ENCODE data around the gene PHACTR3. TPM values are rescaled to one million over a fixed set of nuclear protein-coding genes. Genes with fewer than 3 reads are reported as not detected.

PHACTR3 gene
- total and polyA plus RNA-seq, 2 donors (not counting 1 experiment from before 2014, with no cell fraction given) = not detected

DNA sequence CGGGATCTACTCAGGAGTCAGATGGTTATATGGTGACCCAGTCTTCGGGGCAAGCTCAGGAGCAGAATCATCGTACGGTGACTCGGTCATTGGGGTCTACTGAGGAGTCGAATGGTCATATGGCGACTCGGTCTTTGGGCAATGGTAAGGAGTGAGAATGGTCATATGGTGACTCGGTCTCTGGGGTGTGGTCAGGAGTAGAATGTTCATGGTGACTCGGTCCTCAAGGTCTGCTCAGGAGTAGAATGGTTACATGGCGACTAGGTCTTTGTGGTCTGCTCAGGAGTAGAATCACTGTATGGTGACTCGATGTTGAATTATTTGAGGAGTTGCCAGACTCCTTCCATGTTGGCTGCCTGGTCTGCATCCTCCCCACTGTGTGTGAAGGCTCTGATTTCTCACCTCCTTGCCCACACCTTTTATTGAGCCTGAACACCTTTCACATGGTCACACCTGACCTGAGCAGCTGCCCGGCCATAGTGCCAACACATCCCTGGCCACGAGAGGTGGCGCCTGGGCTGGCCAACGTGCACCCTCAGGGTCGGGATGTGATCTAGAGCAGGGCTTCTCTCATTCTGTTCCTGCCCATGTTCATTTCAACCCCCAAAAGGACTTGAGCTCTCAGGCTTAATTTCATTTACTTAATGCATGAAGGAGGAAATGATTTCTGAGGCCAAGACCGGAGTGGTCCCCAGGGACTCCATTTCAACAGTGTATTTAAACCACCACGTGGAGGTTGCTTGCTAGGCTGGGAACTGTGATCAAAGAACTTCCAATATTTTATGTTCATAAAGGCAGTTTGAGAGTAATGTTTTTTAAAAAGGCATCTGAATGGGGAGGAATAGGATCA lies 119.5 kb downstream of the PHACTR3 start:
- H2AFZ ChIP-seq (ENCODE audit: low read length) = no peak overlapping the region
- no peak overlapping the region for H3K27ac ChIP-seq (ENCODE audit: insufficient read depth, low read length)
- TF ChIP-seq EZH2 (IDR thresholded peaks at IDR 0.05; ENCODE audit: low read length, missing control alignments) = no peak
- TF ChIP-seq, protein P1, sequence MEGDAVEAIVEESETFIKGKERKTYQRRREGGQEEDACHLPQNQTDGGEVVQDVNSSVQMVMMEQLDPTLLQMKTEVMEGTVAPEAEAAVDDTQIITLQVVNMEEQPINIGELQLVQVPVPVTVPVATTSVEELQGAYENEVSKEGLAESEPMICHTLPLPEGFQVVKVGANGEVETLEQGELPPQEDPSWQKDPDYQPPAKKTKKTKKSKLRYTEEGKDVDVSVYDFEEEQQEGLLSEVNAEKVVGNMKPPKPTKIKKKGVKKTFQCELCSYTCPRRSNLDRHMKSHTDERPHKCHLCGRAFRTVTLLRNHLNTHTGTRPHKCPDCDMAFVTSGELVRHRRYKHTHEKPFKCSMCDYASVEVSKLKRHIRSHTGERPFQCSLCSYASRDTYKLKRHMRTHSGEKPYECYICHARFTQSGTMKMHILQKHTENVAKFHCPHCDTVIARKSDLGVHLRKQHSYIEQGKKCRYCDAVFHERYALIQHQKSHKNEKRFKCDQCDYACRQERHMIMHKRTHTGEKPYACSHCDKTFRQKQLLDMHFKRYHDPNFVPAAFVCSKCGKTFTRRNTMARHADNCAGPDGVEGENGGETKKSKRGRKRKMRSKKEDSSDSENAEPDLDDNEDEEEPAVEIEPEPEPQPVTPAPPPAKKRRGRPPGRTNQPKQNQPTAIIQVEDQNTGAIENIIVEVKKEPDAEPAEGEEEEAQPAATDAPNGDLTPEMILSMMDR (conservative IDR thresholded peaks at IDR 0.05 in 1 of 2, IDR thresholded peaks at IDR 0.05 in 1 of 2; ENCODE audit: low read depth in 1 of 2, low read length in 2 of 2) = no peak
- H3K4me3 ChIP-seq (replicated peaks in 1 of 4; ENCODE audit: control extremely low read depth in 1 of 4, insufficient read depth in 1 of 4, low read depth in 3 of 4, low read length in 4 of 4) = no peak overlapping the region
- H3K9ac ChIP-seq (ENCODE audit: insufficient read depth, low read length) = no peak overlapping the region
- H3K9me3 ChIP-seq (ENCODE audit: control insufficient read depth, insufficient read depth, low read depth, low read length) = no peaks in the 10 kb centered on the region
- H4K20me1 ChIP-seq (ENCODE audit: control insufficient read depth, extremely low read depth, insufficient read depth, low read length) = no peaks in the 10 kb centered on the region
- H3K79me2 ChIP-seq (ENCODE audit: control insufficient read depth, insufficient read depth, low read length) = no peaks in the 10 kb centered on the region
- no peak for DNase-seq (ENCODE audit: low read depth in 2 of 2)
- H3K36me3 ChIP-seq (ENCODE audit: control insufficient read depth, insufficient read depth, low read length) = no peaks in the 10 kb centered on the region
- no peaks in the 10 kb centered on the region for H3K27me3 ChIP-seq (ENCODE audit: control insufficient read depth, insufficient read depth, low read length)
- no peaks in the 10 kb centered on the region for H3K4me1 ChIP-seq (ENCODE audit: control insufficient read depth, extremely low read depth, insufficient read depth, low read length)
- no peak overlapping the region for H3K4me2 ChIP-seq (ENCODE audit: extremely low read depth, insufficient read depth, low read length)

DNA sequence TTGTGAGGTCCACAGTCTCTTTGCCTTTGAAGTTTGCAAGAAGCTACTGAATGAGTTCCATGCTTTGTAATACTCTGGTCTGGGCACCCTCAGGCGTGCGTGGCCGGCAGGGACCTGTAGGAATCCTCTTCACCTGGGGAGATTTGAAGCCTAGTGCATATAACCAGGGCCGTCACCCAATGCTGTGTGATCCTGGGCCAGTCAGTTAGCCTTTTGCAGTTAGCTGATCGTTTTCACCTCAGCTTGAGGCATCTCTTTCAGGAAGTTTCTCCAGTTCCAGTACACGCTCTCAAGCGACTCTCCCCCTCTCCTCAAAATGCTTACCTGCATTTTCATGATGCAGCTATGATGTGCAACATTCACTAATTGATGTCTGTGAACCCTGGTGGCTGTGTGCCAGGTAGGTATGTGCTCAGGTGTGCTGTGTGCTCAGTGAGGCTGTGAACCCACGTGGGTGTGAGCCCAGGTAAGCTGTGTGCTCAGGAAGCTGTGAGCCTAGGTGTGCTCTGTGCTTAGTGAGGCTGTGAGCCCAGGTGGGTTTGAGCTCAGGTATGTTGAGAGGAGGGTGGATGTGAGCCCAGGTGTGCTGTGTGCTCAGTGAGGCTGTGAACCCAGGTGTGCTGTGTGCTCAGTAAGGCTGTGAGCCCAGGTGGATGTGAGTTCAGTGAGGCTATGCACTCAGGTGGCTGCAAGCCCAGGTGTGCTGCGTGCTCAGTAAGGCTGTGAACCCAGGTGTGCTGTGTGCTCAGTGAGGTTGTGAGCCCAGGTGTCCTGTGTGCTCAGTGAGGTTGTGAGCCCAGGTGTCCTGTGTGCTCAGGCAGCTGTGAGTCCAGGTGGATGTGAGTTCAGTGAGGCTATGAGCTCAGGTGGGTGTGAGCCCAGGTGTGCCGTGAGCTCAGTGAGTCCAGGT lies 120.4 kb downstream of the PHACTR3 start:
- H3K27me3 ChIP-seq (ENCODE audit: control insufficient read depth, insufficient read depth, low read length) = no peaks in the 10 kb centered on the region
- no peaks in the 10 kb centered on the region for H3K9me3 ChIP-seq (ENCODE audit: control insufficient read depth, insufficient read depth, low read depth, low read length)
- no peak overlapping the region for H3K9ac ChIP-seq (ENCODE audit: insufficient read depth, low read length)
- H3K79me2 ChIP-seq (ENCODE audit: control insufficient read depth, insufficient read depth, low read length) = no peaks in the 10 kb centered on the region
- no peak overlapping the region for H3K4me2 ChIP-seq (ENCODE audit: extremely low read depth, insufficient read depth, low read length)
- no peak overlapping the region for H3K4me3 ChIP-seq (replicated peaks in 1 of 4; ENCODE audit: control extremely low read depth in 1 of 4, insufficient read depth in 1 of 4, low read depth in 3 of 4, low read length in 4 of 4)
- no peaks in the 10 kb centered on the region for H3K4me1 ChIP-seq (ENCODE audit: control insufficient read depth, extremely low read depth, insufficient read depth, low read length)
- no peak for DNase-seq (ENCODE audit: low read depth in 2 of 2)
- no peak overlapping the region for H3K27ac ChIP-seq (ENCODE audit: insufficient read depth, low read length)
- H3K36me3 ChIP-seq (ENCODE audit: control insufficient read depth, insufficient read depth, low read length) = no peaks in the 10 kb centered on the region
- H2AFZ ChIP-seq (ENCODE audit: low read length) = no peak overlapping the region
- no peak for TF ChIP-seq EZH2 (IDR thresholded peaks at IDR 0.05; ENCODE audit: low read length, missing control alignments)
- H4K20me1 ChIP-seq (ENCODE audit: control insufficient read depth, extremely low read depth, insufficient read depth, low read length) = no peaks in the 10 kb centered on the region

- H3K4me1 ChIP-seq (ENCODE audit: control insufficient read depth, extremely low read depth, insufficient read depth, low read length) = no peaks in the 10 kb centered on the region
- H4K20me1 ChIP-seq (ENCODE audit: control insufficient read depth, extremely low read depth, insufficient read depth, low read length) = no peaks in the 10 kb centered on the region
- H3K27ac ChIP-seq (ENCODE audit: insufficient read depth, low read length) = no peak overlapping the region
- no peak overlapping the region for H3K4me2 ChIP-seq (ENCODE audit: extremely low read depth, insufficient read depth, low read length)
- no peaks in the 10 kb centered on the region for H3K36me3 ChIP-seq (ENCODE audit: control insufficient read depth, insufficient read depth, low read length)
- H3K27me3 ChIP-seq (ENCODE audit: control insufficient read depth, insufficient read depth, low read length) = no peaks in the 10 kb centered on the region
- no peak overlapping the region for H3K9ac ChIP-seq (ENCODE audit: insufficient read depth, low read length)
- no peak overlapping the region for H2AFZ ChIP-seq (ENCODE audit: low read length)
- no peaks in the 10 kb centered on the region for H3K79me2 ChIP-seq (ENCODE audit: control insufficient read depth, insufficient read depth, low read length)
- DNase-seq (ENCODE audit: low read depth in 2 of 2) = no peak
- TF ChIP-seq EZH2 (IDR thresholded peaks at IDR 0.05; ENCODE audit: low read length, missing control alignments) = no peak
- TF ChIP-seq, protein P1 (conservative IDR thresholded peaks at IDR 0.05 in 1 of 2, IDR thresholded peaks at IDR 0.05 in 1 of 2; ENCODE audit: low read depth in 1 of 2, low read length in 2 of 2) = no peak
- H3K9me3 ChIP-seq (ENCODE audit: control insufficient read depth, insufficient read depth, low read depth, low read length) = no peaks in the 10 kb centered on the region
- H3K4me3 ChIP-seq (replicated peaks in 1 of 4; ENCODE audit: control extremely low read depth in 1 of 4, insufficient read depth in 1 of 4, low read depth in 3 of 4, low read length in 4 of 4) = no peak overlapping the region
These were observed 121.3 kb downstream of the PHACTR3 start for GRCh38 chr20:59725476-59726280.
